BJ (cell line): ENCODE measurements around the gene CAPN15. TPM values are rescaled to one million over a fixed set of nuclear protein-coding genes. Genes with fewer than 3 reads are reported as not detected.

Experiments used
- CTCF ChIA-PET: fragments of 350-600 bp; formaldehyde crosslinking; extraction: SDS; loops from one replicate; lab custom pipeline; 2021; ENCODE audit warnings: antibody characterized with exemption, inconsistent platforms; lab: Yijun Ruan, JAX
- POLR2A ChIA-PET: fragments of 300-600 bp; sonication (Branson Sonifier 250); formaldehyde crosslinking; extraction: SDS; loops from one replicate; lab custom pipeline; 2021; ENCODE audit warnings: antibody characterized with exemption; lab: Charles Lee
- DNase-seq: peaks from one replicate; pipeline ENCODE4 v3.0.0-alpha.2; 2011; ENCODE audit warnings: low read depth
- H3K27me3 ChIP-seq: 2 replicates; pipeline ENCODE4 v1.6.0; 2011; ENCODE audit warnings: low read length; ENCODE audit not compliant: control insufficient read depth, insufficient read depth
- H3K36me3 ChIP-seq: 2 replicates; pipeline ENCODE4 v1.5.1; 2011; ENCODE audit warnings: low read length; ENCODE audit not compliant: control insufficient read depth, insufficient read depth
- H3K4me3 ChIP-seq: 2 replicates; pipeline ENCODE4 v1.5.1; 2011; ENCODE audit warnings: low read depth, mild to moderate bottlenecking, control low read depth, low read length
- polyA plus RNA-seq: library from polyadenylated mRNA; depleted of rRNA; stranded (reverse); fragments of >200 nt; gene quantifications from 2 replicates; pipeline ENCODE4 v1.2.3, GENCODE V29; 2011
- TF ChIP-seq, protein P1 (sequence below): IDR thresholded peaks from 2 replicates; pipeline ENCODE4 v1.5.1; 2011; ENCODE audit warnings: low read depth, mild to moderate bottlenecking, control low read depth, inconsistent platforms, low read length, moderate library complexity; ENCODE audit not compliant: insufficient read depth

CAPN15 gene
- polyA plus RNA-seq, 1 experiment = 12.9 TPM

DNA sequence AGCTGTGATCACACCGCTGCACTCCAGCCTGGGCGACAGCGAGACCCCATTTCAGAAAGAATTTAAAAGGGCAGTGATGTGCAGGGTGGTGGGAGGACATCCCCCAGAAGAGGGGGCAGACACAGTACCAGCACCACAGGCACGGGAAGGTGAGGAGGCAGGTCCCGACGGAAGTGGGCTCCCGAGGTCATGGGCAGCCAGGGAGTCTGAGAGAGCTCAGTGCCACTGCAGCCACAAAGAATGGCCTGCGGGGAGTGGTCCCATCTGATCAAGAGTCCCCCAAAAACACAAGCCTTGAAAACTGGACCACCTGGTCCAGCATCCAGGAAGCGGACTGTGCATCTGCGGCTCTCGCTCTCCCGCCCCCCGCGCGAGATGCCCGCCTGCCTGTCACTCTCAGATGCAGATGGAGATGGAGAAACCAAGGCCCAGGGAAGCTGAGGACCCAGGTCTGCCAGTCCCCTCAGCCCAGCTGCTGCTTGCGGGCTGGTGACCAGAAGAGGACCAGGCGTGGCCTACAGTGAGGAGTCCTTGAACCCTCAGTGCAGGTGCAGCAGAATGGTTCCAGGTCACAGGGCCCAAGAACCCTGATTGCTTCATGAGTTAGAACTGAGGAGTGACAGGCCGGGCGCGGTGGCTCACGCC is 4.3 kb upstream of the CAPN15 start:
- TF ChIP-seq, protein P1, sequence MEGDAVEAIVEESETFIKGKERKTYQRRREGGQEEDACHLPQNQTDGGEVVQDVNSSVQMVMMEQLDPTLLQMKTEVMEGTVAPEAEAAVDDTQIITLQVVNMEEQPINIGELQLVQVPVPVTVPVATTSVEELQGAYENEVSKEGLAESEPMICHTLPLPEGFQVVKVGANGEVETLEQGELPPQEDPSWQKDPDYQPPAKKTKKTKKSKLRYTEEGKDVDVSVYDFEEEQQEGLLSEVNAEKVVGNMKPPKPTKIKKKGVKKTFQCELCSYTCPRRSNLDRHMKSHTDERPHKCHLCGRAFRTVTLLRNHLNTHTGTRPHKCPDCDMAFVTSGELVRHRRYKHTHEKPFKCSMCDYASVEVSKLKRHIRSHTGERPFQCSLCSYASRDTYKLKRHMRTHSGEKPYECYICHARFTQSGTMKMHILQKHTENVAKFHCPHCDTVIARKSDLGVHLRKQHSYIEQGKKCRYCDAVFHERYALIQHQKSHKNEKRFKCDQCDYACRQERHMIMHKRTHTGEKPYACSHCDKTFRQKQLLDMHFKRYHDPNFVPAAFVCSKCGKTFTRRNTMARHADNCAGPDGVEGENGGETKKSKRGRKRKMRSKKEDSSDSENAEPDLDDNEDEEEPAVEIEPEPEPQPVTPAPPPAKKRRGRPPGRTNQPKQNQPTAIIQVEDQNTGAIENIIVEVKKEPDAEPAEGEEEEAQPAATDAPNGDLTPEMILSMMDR = no peak
- no peaks in the 10 kb centered on the region for H3K27me3 ChIP-seq
- ChIA-PET POLR2A (no interaction called here), CTCF (no interaction called here)
- no peak for DNase-seq
- no peak overlapping the region for H3K4me3 ChIP-seq
- H3K36me3 ChIP-seq = peaks cover 19% of the 10 kb centered on the region

DNA sequence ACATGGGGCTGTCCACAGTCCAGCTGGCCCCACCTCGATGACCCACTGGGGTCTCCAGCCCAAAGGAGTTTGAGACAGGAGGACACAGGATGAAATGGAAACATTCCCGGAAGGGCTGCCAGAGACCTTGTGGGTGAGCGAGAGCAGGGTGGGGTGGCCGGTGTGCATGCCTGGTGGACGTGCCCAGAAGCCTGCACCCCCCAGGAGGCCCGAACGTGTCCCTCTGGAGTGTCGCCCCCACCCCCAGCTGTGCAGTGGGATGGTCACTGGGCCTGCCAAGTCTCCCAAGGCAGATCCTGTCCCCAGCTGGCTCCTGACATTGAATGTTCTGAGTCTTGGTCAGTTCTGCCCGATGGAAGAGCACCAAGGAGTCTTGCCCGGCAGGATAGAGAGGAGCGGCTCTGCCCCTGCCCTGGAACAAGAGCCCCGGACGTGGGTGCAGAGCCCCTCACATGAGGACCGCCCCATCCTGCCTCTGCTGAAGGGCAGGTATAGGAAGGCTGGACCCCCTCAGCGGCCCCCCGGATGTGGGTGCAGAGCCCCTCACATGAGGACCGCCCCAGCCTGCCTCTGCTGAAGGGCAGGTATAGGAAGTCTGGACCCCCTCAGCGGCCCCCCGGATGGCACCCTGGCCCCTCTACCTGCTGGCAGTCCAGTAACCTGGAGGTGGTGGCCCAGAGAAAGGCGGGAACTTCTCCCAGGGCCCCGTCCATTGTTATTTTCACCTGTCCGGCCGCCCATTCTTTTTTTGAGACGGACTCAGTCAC is 3.1 kb upstream of the CAPN15 start:
- TF ChIP-seq, protein P1 = no peak

DNA sequence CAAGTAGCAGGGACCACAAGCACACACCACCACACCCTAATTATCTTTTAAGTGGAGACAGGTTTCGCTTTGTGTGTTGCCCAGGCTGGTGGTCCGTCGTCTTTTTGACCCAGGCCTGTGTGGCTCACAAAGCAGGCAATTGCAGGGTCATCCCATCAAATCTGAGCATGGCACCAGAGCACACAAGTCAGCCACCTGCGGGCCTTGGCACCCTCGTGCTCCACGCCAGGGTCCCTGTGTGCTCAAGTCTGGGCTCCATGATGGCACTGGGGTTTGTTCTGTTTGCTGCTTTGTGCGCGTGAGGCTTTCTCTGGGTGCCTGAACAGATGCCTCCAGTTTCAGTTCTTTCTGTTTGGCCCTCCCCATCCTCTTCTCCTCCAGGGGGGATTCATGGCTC is 2.4 kb upstream of the CAPN15 start:
- H3K36me3 ChIP-seq = peaks cover 17% of the 10 kb centered on the region
- ChIA-PET POLR2A (no interaction called here), CTCF (no interaction called here)
- TF ChIP-seq, protein P1 = no peak
- DNase-seq = no peak
- no peaks in the 10 kb centered on the region for H3K27me3 ChIP-seq
- H3K4me3 ChIP-seq = no peak overlapping the region

More for the DNA sequence above, 3.1 kb upstream of the CAPN15 start:
- ChIA-PET POLR2A (no interaction called here), CTCF (no interaction called here)
- Histone ChIP-seq H3K4me3 (no peak overlapping the region), H3K36me3 (peaks cover 15% of the 10 kb centered on the region), H3K27me3 (no peaks in the 10 kb centered on the region)
- no peak for DNase-seq

DNA sequence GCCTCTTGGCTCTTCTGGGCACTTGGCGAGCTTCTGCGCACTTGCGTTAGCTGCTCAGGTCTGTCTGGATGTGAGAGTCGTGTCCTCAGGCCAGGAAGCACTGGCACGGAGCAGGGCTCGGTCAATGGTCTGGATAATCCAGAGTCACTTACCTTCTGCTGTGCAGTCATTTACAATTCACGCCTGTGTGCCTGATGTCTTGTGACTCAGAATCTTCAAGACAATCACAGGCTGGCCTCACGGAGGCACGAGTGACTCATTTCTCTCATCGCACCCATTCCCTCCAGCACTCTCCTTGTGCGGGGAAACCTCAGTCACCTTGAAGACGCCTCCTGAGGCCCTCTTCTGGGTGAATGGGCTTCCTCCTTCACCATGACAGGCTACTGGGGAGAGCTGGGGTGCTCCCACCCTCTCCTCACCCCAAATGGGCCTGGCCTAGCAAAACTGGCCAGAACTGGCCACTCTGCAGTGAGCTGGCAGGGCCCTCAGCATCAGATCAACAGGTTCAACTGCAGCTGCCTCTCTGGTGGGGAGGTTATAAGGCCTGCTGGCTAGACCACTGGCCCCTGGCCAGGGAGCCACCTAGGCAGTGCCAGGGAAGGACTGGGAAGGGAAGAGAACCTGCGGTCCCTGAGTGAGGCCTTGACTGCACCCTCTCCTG is 1.9 kb upstream of the CAPN15 start:
- no peak overlapping the region for H3K4me3 ChIP-seq
- no peaks in the 10 kb centered on the region for H3K27me3 ChIP-seq
- ChIA-PET CTCF (interaction anchor here (1.1 kb wide), 1 partner anchor 13 kb away, joined by 3 read pairs; no protein-coding TSS in a partner anchor), POLR2A (interaction anchor here (0.6 kb wide), 1 partner anchor 124 kb away, joined by 3 read pairs; no protein-coding TSS in a partner anchor)
- H3K36me3 ChIP-seq = peaks cover 12% of the 10 kb centered on the region
- TF ChIP-seq, protein P1 = no peak
- DNase-seq = peak; percentile 60
